MCF 10A (cell line): ENCODE data around the gene LZTS2. TPM values are rescaled to one million over a fixed set of nuclear protein-coding genes. Genes with fewer than 3 reads are reported as not detected.

Experiments
- BruUV-seq: library from RNA; stranded (reverse); fragments of 400-500 nt; replicated peaks from 2 replicates; lab custom pipeline; 2021; lab: Mats Ljungman, UMichigan
- CTCF ChIA-PET: fragments of 300-600 bp; sonication (Branson Sonifier 250); formaldehyde crosslinking; extraction: SDS; loops from one replicate; lab custom pipeline; 2021; ENCODE audit warnings: antibody characterized with exemption, inconsistent platforms; lab: Yijun Ruan, JAX
- POLR2A ChIA-PET: fragments of 300-600, 350-650 bp; sonication (Branson Sonifier 250); formaldehyde crosslinking; extraction: SDS; loops from one replicate; lab custom pipeline; 2020; ENCODE audit warnings: antibody characterized with exemption, inconsistent platforms; lab: Yijun Ruan, JAX
- DNase-seq: peaks from one replicate; pipeline ENCODE4 v3.0.0-alpha.2; 2018; ENCODE audit not compliant: unreplicated experiment
- H3K27ac Mint-ChIP-seq: one replicate; pipeline ENCODE4 v1.8.0; 2022; ENCODE audit warnings: mild to moderate bottlenecking, low read depth, mixed read lengths; ENCODE audit not compliant: unreplicated experiment
- H3K27me3 Mint-ChIP-seq: one replicate; pipeline ENCODE4 v1.8.0; 2022; ENCODE audit warnings: mixed read lengths; ENCODE audit not compliant: insufficient read depth, unreplicated experiment
- H3K36me3 Mint-ChIP-seq: one replicate; pipeline ENCODE4 v1.8.0; 2022; ENCODE audit warnings: mild to moderate bottlenecking, moderate library complexity, mixed read lengths; ENCODE audit not compliant: insufficient read depth, unreplicated experiment
- H3K4me1 Mint-ChIP-seq: one replicate; pipeline ENCODE4 v1.8.0; 2022; ENCODE audit warnings: mixed read lengths; ENCODE audit not compliant: insufficient read depth, unreplicated experiment
- H3K4me3 Mint-ChIP-seq: one replicate; pipeline ENCODE4 v1.8.0; 2022; ENCODE audit warnings: mild to moderate bottlenecking, moderate library complexity, mixed read lengths; ENCODE audit not compliant: unreplicated experiment
- H3K9me3 Mint-ChIP-seq: one replicate; pipeline ENCODE4 v1.8.0; 2022; ENCODE audit warnings: mixed read lengths; ENCODE audit not compliant: unreplicated experiment
- intact Hi-C: fragments of 100-400 bp; cut with micrococcal nuclease; formaldehyde crosslinking; loops from 2 replicates; pipeline ENCODE4 v1.14.1; 2022
- total RNA-seq: library from RNA; stranded (reverse); gene quantifications from 2 replicates; pipeline ENCODE4 v1.2.3, GENCODE V29; 2022
- TF ChIP-seq, protein P1 (sequence below): fragments of 200-600 bp; IDR thresholded peaks from one replicate; pipeline ENCODE4 v1.8.0; 2022; ENCODE audit warnings: antibody characterized with exemption, mild to moderate bottlenecking; ENCODE audit not compliant: unreplicated experiment

Gene LZTS2
- total RNA-seq, 1 experiment from 2014 or later, result 15.2 TPM

DNA sequence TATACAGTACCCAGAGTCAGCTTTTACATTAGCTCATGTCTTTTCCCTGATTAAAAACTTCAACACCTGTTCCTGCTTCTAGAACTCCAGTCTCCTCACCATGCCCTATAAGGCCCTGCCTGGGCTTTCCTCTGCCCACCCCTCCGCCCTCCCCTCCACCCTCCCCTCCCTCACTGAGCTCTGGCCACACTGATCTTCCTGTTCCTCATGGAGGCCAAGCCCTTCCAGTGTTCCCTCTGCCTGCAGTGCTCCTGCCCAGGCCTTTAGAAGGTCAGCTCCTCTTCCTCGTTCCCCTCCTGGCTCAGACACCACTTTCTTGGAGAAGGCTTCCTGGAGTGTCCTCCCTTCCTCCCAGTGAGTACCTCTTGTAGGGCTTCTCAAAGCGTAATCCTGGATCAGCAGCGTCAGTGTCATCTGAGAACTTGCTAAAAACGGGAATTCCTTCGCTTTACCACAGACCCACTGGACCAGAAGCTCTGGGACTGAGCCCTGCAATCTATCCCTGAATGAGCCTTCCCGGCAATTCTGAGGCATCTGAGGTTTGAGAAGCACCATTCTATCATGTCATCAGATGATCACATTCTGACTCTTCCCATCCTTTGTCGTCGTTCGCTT lies 27.6 kb downstream of the LZTS2 start:
- H3K9me3 Mint-ChIP-seq, result no peaks in the 10 kb centered on the region
- BruUV-seq, result no TSS peak
- no peaks in the 10 kb centered on the region for H3K36me3 Mint-ChIP-seq
- ChIA-PET POLR2A (no interaction called here), CTCF (interaction anchor here (0.7 to 4.0 kb wide), 4 partner anchors 7 to 29 kb away, joined by 3 to 40 read pairs (median 4); no protein-coding TSS in a partner anchor)
- no peak overlapping the region for H3K27ac Mint-ChIP-seq
- peaks cover 15% of the 10 kb centered on the region for H3K4me1 Mint-ChIP-seq
- TF ChIP-seq, protein P1, sequence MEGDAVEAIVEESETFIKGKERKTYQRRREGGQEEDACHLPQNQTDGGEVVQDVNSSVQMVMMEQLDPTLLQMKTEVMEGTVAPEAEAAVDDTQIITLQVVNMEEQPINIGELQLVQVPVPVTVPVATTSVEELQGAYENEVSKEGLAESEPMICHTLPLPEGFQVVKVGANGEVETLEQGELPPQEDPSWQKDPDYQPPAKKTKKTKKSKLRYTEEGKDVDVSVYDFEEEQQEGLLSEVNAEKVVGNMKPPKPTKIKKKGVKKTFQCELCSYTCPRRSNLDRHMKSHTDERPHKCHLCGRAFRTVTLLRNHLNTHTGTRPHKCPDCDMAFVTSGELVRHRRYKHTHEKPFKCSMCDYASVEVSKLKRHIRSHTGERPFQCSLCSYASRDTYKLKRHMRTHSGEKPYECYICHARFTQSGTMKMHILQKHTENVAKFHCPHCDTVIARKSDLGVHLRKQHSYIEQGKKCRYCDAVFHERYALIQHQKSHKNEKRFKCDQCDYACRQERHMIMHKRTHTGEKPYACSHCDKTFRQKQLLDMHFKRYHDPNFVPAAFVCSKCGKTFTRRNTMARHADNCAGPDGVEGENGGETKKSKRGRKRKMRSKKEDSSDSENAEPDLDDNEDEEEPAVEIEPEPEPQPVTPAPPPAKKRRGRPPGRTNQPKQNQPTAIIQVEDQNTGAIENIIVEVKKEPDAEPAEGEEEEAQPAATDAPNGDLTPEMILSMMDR, result no peak
- intact Hi-C loops, result no loop called here
- no peaks in the 10 kb centered on the region for H3K27me3 Mint-ChIP-seq
- DNase-seq, result no peak
- H3K4me3 Mint-ChIP-seq, result no peak overlapping the region

DNA sequence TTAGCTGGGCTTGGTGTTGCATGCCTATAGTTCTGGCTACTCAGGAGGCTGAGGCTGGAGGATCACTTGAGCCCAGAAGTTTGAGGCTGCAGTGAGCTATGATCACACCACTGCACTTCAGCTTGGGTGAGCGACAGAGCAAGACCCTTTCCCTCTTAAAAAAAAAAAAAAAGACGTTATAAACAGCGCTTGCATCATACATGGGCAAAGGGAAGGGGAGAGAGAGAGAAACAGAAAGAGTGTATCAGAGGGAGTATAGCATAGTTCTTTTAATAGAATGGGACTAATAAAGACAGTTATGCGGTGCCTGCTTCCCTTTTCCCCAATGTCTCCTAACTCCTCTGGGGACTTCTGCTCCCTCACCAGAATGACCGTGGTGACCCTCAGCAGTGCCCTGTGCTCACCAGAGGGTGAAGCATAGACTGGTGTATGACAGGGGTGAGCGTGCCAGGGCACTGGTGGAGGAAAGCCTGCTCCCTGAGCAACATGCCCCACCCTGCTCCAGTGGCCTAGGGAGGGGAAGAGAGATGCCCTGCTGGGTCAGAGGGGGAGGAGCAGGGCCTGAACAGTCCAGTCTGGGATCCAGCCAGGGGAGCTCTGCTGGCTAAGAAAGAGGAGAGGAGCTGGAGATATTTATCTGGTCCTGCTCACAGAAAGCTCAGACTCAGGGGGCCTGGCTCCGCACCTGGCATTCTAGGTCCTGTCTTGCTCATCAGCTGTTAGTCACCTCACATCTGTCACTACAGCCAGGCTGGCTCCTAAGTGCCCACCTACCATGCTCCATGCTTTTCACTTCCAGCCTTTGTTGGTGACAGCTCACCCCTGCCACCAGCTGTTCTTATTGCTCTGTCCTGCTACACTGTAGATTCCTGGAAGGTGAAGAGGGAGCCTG lies 29.1 kb downstream of the LZTS2 start:
- Mint-ChIP-seq H3K27me3 (no peaks in the 10 kb centered on the region), H3K9me3 (no peaks in the 10 kb centered on the region), H3K36me3 (no peaks in the 10 kb centered on the region), H3K27ac (no peak overlapping the region), H3K4me3 (no peak overlapping the region), H3K4me1 (peaks cover 29% of the 10 kb centered on the region)
- intact Hi-C loops, result no loop called here
- CTCF ChIA-PET, result interaction anchor here (0.7 to 4.0 kb wide), 5 partner anchors 10 to 28 kb away, joined by 3 to 40 read pairs (median 3); no protein-coding TSS in a partner anchor
- POLR2A ChIA-PET, result interaction anchor here (0.8 to 4.4 kb wide), 6 partner anchors 9 to 41 kb away, joined by 3 to 74 read pairs (median 3); partner anchors contain the start of genes LZTS2, MRPL43 and TWNK
- no peak for DNase-seq
- TF ChIP-seq, protein P1, result no peak
- BruUV-seq, result no TSS peak

DNA sequence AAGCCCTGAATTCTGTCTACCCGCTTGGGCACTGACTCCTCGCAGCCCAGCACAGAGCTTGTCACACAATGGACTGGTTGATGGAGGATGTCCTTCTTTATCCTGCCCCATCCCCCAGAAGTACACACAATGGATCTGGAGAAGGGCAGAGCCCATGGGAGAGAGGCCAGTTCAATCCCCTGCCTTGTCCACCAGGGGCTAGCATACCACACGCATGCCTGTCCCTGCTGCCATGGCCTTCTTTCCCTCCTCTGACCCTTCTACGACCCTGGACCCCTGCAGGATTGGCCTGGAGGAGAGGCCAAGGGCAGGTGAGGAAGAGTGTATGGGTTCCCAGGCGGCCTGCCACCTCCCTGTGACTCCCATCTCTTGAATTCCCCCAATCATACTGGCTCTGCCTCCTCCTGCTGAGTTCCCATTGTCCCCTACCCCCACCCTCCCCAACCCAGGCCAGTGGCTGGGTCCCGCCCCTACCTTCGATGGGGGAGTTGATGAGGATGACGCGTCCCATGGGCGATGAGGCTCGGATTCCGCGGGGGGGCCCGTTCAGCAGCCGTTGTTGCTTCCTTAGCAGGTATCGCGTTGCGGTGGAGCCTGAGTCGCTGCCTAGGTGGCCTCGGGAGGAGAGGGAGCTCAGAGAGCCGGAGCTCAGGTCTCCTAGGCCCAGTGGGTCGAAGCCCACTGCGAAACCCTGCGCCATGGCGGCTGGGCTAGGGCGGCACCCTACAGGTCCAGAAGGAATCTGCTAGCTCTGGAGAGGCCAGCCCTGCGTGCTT lies 30.1 kb downstream of the LZTS2 start:
- ChIA-PET CTCF (interaction anchor here (0.6 to 4.0 kb wide), 7 partner anchors 9 to 21 kb away, joined by 3 to 40 read pairs (median 4); no protein-coding TSS in a partner anchor), POLR2A (interaction anchor here (0.8 to 4.4 kb wide), 8 partner anchors 10 to 42 kb away, joined by 3 to 82 read pairs (median 4); partner anchors contain the start of genes LZTS2, MRPL43 and TWNK)
- TF ChIP-seq, protein P1, result no peak
- intact Hi-C loops, result loop anchor here (5.0 kb wide), 1 partner anchor 38 kb away; no protein-coding TSS in a partner anchor
- BruUV-seq, result no TSS peak
- no peaks in the 10 kb centered on the region for H3K9me3 Mint-ChIP-seq
- no peaks in the 10 kb centered on the region for H3K36me3 Mint-ChIP-seq
- no peak overlapping the region for H3K4me3 Mint-ChIP-seq
- no peaks in the 10 kb centered on the region for H3K27me3 Mint-ChIP-seq
- no peak for DNase-seq
- H3K27ac Mint-ChIP-seq, result no peak overlapping the region
- peaks cover 31% of the 10 kb centered on the region for H3K4me1 Mint-ChIP-seq
